ENCODE measurements around the gene NEK7.
"Not testable (repeated sequence)": the region's sequence is repeated elsewhere in the genome, so short reads cannot be mapped to it uniquely, and the experiment has no call there.

NEK7 gene

GRCh38 chr1:198227010-198227409 lies 70.2 kb downstream of the NEK7 start:
- not testable (repeated sequence) for H3K9ac ChIP-seq (ENCODE audit: low read depth in 1 of 2, low read length in 2 of 2); H3K27ac ChIP-seq (ENCODE audit: low read depth, low read length); H3K36me3 ChIP-seq (ENCODE audit: control insufficient read depth in 1 of 2, insufficient read depth in 2 of 2, low read length in 2 of 2); H3K4me3 ChIP-seq (ENCODE audit: low read depth in 1 of 2, low read length in 2 of 2); H3K4me1 ChIP-seq (ENCODE audit: control insufficient read depth in 1 of 2, insufficient read depth in 2 of 2, low read length in 2 of 2); H3K9me3 ChIP-seq (ENCODE audit: control insufficient read depth in 1 of 2, low read length in 2 of 2); H3K27me3 ChIP-seq (ENCODE audit: control insufficient read depth in 1 of 2, insufficient read depth in 2 of 2, low read length in 2 of 2)

GRCh38 chr1:198227454-198227853 lies 70.7 kb downstream of the NEK7 start:
- H3K27me3 ChIP-seq (ENCODE audit: control insufficient read depth in 1 of 2, insufficient read depth in 2 of 2, low read length in 2 of 2); H3K9ac ChIP-seq (ENCODE audit: low read depth in 1 of 2, low read length in 2 of 2); H3K9me3 ChIP-seq (ENCODE audit: control insufficient read depth in 1 of 2, low read length in 2 of 2); H3K4me1 ChIP-seq (ENCODE audit: control insufficient read depth in 1 of 2, insufficient read depth in 2 of 2, low read length in 2 of 2); H3K4me3 ChIP-seq (ENCODE audit: low read depth in 1 of 2, low read length in 2 of 2); H3K27ac ChIP-seq (ENCODE audit: low read depth, low read length); H3K36me3 ChIP-seq (ENCODE audit: control insufficient read depth in 1 of 2, insufficient read depth in 2 of 2, low read length in 2 of 2): not testable (repeated sequence)

- H3K4me1 ChIP-seq (ENCODE audit: control insufficient read depth in 1 of 2, insufficient read depth in 2 of 2, low read length in 2 of 2): no peaks in the 10 kb centered on the region
- no peak overlapping the region for H3K9ac ChIP-seq (ENCODE audit: low read depth in 1 of 2, low read length in 2 of 2)
- no peak overlapping the region for H3K4me3 ChIP-seq (ENCODE audit: low read depth in 1 of 2, low read length in 2 of 2)
- H3K27ac ChIP-seq (ENCODE audit: low read depth, low read length): no peak overlapping the region
- H3K36me3 ChIP-seq (ENCODE audit: control insufficient read depth in 1 of 2, insufficient read depth in 2 of 2, low read length in 2 of 2): no peaks in the 10 kb centered on the region
- no peaks in the 10 kb centered on the region for H3K9me3 ChIP-seq (ENCODE audit: control insufficient read depth in 1 of 2, low read length in 2 of 2)
- H3K27me3 ChIP-seq (ENCODE audit: control insufficient read depth in 1 of 2, insufficient read depth in 2 of 2, low read length in 2 of 2): no peaks in the 10 kb centered on the region
Measured at GRCh38 chr1:198228925-198229324, 72.1 kb downstream of the NEK7 start.

- Histone ChIP-seq H3K4me1 (ENCODE audit: control insufficient read depth in 1 of 2, insufficient read depth in 2 of 2, low read length in 2 of 2) (peaks cover 5 to 7% of the 10 kb centered on the region in 2 donors), H3K9ac (ENCODE audit: low read depth in 1 of 2, low read length in 2 of 2) (no peak overlapping the region), H3K27me3 (ENCODE audit: control insufficient read depth in 1 of 2, insufficient read depth in 2 of 2, low read length in 2 of 2) (no peaks in the 10 kb centered on the region), H3K4me3 (ENCODE audit: low read depth in 1 of 2, low read length in 2 of 2) (no peak overlapping the region), H3K36me3 (ENCODE audit: control insufficient read depth in 1 of 2, insufficient read depth in 2 of 2, low read length in 2 of 2) (peaks cover 0 to 2% of the 10 kb centered on the region in 2 donors), H3K9me3 (ENCODE audit: control insufficient read depth in 1 of 2, low read length in 2 of 2) (no peaks in the 10 kb centered on the region), H3K27ac (ENCODE audit: low read depth, low read length) (no peak overlapping the region)
Measured at GRCh38 chr1:198231779-198232178, 75.0 kb downstream of the NEK7 start.

- H3K4me3 ChIP-seq (ENCODE audit: low read depth in 1 of 2, low read length in 2 of 2): no peak overlapping the region
- no peak overlapping the region for H3K27ac ChIP-seq (ENCODE audit: low read depth, low read length)
- H3K9ac ChIP-seq (ENCODE audit: low read depth in 1 of 2, low read length in 2 of 2): no peak overlapping the region
- peaks cover 5 to 7% of the 10 kb centered on the region in 2 donors for H3K4me1 ChIP-seq (ENCODE audit: control insufficient read depth in 1 of 2, insufficient read depth in 2 of 2, low read length in 2 of 2)
- H3K36me3 ChIP-seq (ENCODE audit: control insufficient read depth in 1 of 2, insufficient read depth in 2 of 2, low read length in 2 of 2): peaks cover 0 to 2% of the 10 kb centered on the region in 2 donors
- no peaks in the 10 kb centered on the region for H3K27me3 ChIP-seq (ENCODE audit: control insufficient read depth in 1 of 2, insufficient read depth in 2 of 2, low read length in 2 of 2)
- H3K9me3 ChIP-seq (ENCODE audit: control insufficient read depth in 1 of 2, low read length in 2 of 2): no peaks in the 10 kb centered on the region
Measured at GRCh38 chr1:198232378-198232777, 75.6 kb downstream of the NEK7 start.

GRCh38 chr1:198232940-198233675 lies 76.3 kb downstream of the NEK7 start:
- H3K9me3 ChIP-seq (ENCODE audit: control insufficient read depth in 1 of 2, low read length in 2 of 2): no peaks in the 10 kb centered on the region
- no peak overlapping the region for H3K27ac ChIP-seq (ENCODE audit: low read depth, low read length)
- no peak overlapping the region for H3K4me3 ChIP-seq (ENCODE audit: low read depth in 1 of 2, low read length in 2 of 2)
- peaks cover 0 to 2% of the 10 kb centered on the region in 2 donors for H3K36me3 ChIP-seq (ENCODE audit: control insufficient read depth in 1 of 2, insufficient read depth in 2 of 2, low read length in 2 of 2)
- no peaks in the 10 kb centered on the region for H3K27me3 ChIP-seq (ENCODE audit: control insufficient read depth in 1 of 2, insufficient read depth in 2 of 2, low read length in 2 of 2)
- H3K4me1 ChIP-seq (ENCODE audit: control insufficient read depth in 1 of 2, insufficient read depth in 2 of 2, low read length in 2 of 2): peaks cover 5 to 7% of the 10 kb centered on the region in 2 donors
- no peak overlapping the region for H3K9ac ChIP-seq (ENCODE audit: low read depth in 1 of 2, low read length in 2 of 2)

- no peaks in the 10 kb centered on the region for H3K9me3 ChIP-seq (ENCODE audit: control insufficient read depth in 1 of 2, low read length in 2 of 2)
- H3K27ac ChIP-seq (ENCODE audit: low read depth, low read length): no peak overlapping the region
- peaks cover 5 to 7% of the 10 kb centered on the region in 2 donors for H3K4me1 ChIP-seq (ENCODE audit: control insufficient read depth in 1 of 2, insufficient read depth in 2 of 2, low read length in 2 of 2)
- H3K27me3 ChIP-seq (ENCODE audit: control insufficient read depth in 1 of 2, insufficient read depth in 2 of 2, low read length in 2 of 2): no peaks in the 10 kb centered on the region
- H3K4me3 ChIP-seq (ENCODE audit: low read depth in 1 of 2, low read length in 2 of 2): peak overlapping the region; percentile 52 to 56
- H3K36me3 ChIP-seq (ENCODE audit: control insufficient read depth in 1 of 2, insufficient read depth in 2 of 2, low read length in 2 of 2): peaks cover 0 to 2% of the 10 kb centered on the region in 2 donors
- peak overlapping the region in 1 of 2 donors; percentile 35 for H3K9ac ChIP-seq (ENCODE audit: low read depth in 1 of 2, low read length in 2 of 2)
Measured at GRCh38 chr1:198234520-198235251, 77.9 kb downstream of the NEK7 start.

GRCh38 chr1:198238121-198238520 lies 81.3 kb downstream of the NEK7 start:
- Histone ChIP-seq H3K9ac (ENCODE audit: low read depth in 1 of 2, low read length in 2 of 2) (no peak overlapping the region), H3K9me3 (ENCODE audit: control insufficient read depth in 1 of 2, low read length in 2 of 2) (no peaks in the 10 kb centered on the region), H3K4me3 (ENCODE audit: low read depth in 1 of 2, low read length in 2 of 2) (no peak overlapping the region), H3K27ac (ENCODE audit: low read depth, low read length) (no peak overlapping the region), H3K27me3 (ENCODE audit: control insufficient read depth in 1 of 2, insufficient read depth in 2 of 2, low read length in 2 of 2) (no peaks in the 10 kb centered on the region), H3K36me3 (ENCODE audit: control insufficient read depth in 1 of 2, insufficient read depth in 2 of 2, low read length in 2 of 2) (peaks cover 0 to 2% of the 10 kb centered on the region in 2 donors), H3K4me1 (ENCODE audit: control insufficient read depth in 1 of 2, insufficient read depth in 2 of 2, low read length in 2 of 2) (peaks cover 5 to 7% of the 10 kb centered on the region in 2 donors)

- H3K36me3 ChIP-seq (ENCODE audit: control insufficient read depth in 1 of 2, insufficient read depth in 2 of 2, low read length in 2 of 2): no peaks in the 10 kb centered on the region
- no peaks in the 10 kb centered on the region for H3K9me3 ChIP-seq (ENCODE audit: control insufficient read depth in 1 of 2, low read length in 2 of 2)
- H3K27ac ChIP-seq (ENCODE audit: low read depth, low read length): no peak overlapping the region
- H3K27me3 ChIP-seq (ENCODE audit: control insufficient read depth in 1 of 2, insufficient read depth in 2 of 2, low read length in 2 of 2): no peaks in the 10 kb centered on the region
- H3K9ac ChIP-seq (ENCODE audit: low read depth in 1 of 2, low read length in 2 of 2): no peak overlapping the region
- H3K4me1 ChIP-seq (ENCODE audit: control insufficient read depth in 1 of 2, insufficient read depth in 2 of 2, low read length in 2 of 2): peaks cover 0 to 4% of the 10 kb centered on the region in 2 donors
- H3K4me3 ChIP-seq (ENCODE audit: low read depth in 1 of 2, low read length in 2 of 2): no peak overlapping the region
Measured at GRCh38 chr1:198241553-198241952, 84.8 kb downstream of the NEK7 start.

GRCh38 chr1:198244772-198245171 lies 88.0 kb downstream of the NEK7 start:
- no peak overlapping the region for H3K27ac ChIP-seq (ENCODE audit: low read depth, low read length)
- no peaks in the 10 kb centered on the region for H3K27me3 ChIP-seq (ENCODE audit: control insufficient read depth in 1 of 2, insufficient read depth in 2 of 2, low read length in 2 of 2)
- no peak overlapping the region for H3K4me3 ChIP-seq (ENCODE audit: low read depth in 1 of 2, low read length in 2 of 2)
- no peaks in the 10 kb centered on the region for H3K9me3 ChIP-seq (ENCODE audit: control insufficient read depth in 1 of 2, low read length in 2 of 2)
- no peak overlapping the region for H3K9ac ChIP-seq (ENCODE audit: low read depth in 1 of 2, low read length in 2 of 2)
- H3K4me1 ChIP-seq (ENCODE audit: control insufficient read depth in 1 of 2, insufficient read depth in 2 of 2, low read length in 2 of 2): peaks cover 0 to 4% of the 10 kb centered on the region in 2 donors
- peaks cover 0 to 5% of the 10 kb centered on the region in 2 donors for H3K36me3 ChIP-seq (ENCODE audit: control insufficient read depth in 1 of 2, insufficient read depth in 2 of 2, low read length in 2 of 2)

All from duodenal mucosa (tissue), 2 donors.